ENCODE data around the gene IFIT2.
"Not testable (repeated sequence)": the region's sequence is repeated elsewhere in the genome, so short reads cannot be mapped to it uniquely, and the experiment has no call there.

IFIT2 gene

DNA sequence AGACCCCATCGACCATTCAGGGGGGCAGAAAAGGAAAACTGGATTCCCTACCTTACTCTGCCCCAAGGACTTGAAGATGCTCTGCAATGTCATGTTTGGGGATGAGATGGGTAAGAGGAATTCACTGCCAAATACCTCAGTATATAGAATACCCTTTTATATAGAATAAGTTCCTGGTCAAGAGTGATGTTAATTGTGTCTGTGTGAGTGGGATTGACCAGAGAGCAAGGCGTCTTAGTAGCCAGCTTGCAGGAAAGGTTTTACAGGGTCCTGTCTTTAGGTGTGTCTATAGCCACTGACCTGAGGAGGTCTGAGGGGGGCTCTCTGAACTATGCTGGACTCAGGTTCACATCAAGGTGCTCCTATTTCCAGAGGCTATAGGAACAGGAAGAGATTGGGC is 27.3 kb downstream of the IFIT2 start:
- TF ChIP-seq, protein P1, sequence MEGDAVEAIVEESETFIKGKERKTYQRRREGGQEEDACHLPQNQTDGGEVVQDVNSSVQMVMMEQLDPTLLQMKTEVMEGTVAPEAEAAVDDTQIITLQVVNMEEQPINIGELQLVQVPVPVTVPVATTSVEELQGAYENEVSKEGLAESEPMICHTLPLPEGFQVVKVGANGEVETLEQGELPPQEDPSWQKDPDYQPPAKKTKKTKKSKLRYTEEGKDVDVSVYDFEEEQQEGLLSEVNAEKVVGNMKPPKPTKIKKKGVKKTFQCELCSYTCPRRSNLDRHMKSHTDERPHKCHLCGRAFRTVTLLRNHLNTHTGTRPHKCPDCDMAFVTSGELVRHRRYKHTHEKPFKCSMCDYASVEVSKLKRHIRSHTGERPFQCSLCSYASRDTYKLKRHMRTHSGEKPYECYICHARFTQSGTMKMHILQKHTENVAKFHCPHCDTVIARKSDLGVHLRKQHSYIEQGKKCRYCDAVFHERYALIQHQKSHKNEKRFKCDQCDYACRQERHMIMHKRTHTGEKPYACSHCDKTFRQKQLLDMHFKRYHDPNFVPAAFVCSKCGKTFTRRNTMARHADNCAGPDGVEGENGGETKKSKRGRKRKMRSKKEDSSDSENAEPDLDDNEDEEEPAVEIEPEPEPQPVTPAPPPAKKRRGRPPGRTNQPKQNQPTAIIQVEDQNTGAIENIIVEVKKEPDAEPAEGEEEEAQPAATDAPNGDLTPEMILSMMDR (IDR thresholded peaks at IDR 0.05; ENCODE audit: low read depth, low read length) = no peak
- Histone ChIP-seq H3K9me3 (no peaks in the 10 kb centered on the region), H3K27me3 (no peaks in the 10 kb centered on the region), H3K4me1 (no peaks in the 10 kb centered on the region), H3K4me3 (ENCODE audit: low read depth, low read length) (no peak overlapping the region), H3K36me3 (no peaks in the 10 kb centered on the region)
- no peak for DNase-seq

DNA sequence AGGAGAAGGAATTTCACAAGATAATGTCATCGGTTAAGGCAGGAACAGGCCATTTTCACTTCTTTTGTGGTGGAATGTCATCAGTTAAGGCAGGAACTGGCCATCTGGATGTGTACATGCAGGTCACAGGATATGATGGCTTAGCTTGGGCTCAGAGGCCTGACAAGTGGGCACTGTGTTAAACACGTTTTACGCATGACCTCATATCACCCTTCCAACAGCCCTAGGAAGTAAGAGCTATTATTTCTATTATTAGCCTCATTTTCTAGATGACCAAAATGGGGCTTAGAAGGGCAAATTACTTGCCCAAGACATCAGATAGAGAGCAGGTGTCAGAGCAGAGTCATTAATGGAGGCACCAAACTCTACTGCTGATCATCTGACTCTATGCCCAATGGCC is 28.2 kb downstream of the IFIT2 start:
- not testable (repeated sequence) for H3K27me3 ChIP-seq; H3K36me3 ChIP-seq; H3K9me3 ChIP-seq; H3K4me1 ChIP-seq; H3K4me3 ChIP-seq (ENCODE audit: low read depth, low read length); DNase-seq

DNA sequence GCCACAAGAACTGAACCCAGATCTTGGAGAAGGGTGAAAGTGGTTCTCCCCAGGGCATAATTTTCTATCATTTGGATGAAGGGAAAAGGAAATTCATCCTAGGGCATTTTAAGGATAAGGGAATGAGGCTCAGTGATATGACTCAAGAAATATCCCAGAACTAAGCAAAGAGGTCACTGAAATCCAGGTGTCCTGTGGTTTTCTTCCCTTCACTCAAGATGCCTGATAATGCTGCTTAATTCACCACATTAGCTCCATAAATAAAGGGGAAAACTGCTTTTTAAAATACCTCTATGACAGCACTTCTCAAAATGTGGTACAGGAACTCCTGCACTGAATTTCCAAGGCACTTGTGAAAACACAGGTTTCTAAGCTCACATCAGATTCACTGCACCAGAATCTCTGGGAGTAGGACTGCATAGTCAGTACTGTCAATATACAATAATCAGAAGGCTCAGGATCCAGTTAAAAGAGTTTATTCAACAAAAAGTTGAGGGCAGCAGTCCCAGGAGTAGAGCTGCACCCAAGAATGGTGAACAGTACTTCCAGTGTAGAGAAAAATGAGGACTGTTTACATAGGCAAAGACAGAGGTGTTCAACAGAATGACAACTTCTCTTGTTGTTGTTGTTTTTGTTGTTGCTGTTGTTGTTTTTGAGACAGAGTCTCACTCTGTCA is 28.8 kb downstream of the IFIT2 start:
- no peak overlapping the region for H3K4me3 ChIP-seq (ENCODE audit: low read depth, low read length)
- H3K27me3 ChIP-seq = no peaks in the 10 kb centered on the region
- no peak for DNase-seq
- H3K4me1 ChIP-seq = no peaks in the 10 kb centered on the region
- TF ChIP-seq, protein P1 (IDR thresholded peaks at IDR 0.05; ENCODE audit: low read depth, low read length) = no peak
- no peaks in the 10 kb centered on the region for H3K9me3 ChIP-seq
- H3K36me3 ChIP-seq = no peaks in the 10 kb centered on the region

DNA sequence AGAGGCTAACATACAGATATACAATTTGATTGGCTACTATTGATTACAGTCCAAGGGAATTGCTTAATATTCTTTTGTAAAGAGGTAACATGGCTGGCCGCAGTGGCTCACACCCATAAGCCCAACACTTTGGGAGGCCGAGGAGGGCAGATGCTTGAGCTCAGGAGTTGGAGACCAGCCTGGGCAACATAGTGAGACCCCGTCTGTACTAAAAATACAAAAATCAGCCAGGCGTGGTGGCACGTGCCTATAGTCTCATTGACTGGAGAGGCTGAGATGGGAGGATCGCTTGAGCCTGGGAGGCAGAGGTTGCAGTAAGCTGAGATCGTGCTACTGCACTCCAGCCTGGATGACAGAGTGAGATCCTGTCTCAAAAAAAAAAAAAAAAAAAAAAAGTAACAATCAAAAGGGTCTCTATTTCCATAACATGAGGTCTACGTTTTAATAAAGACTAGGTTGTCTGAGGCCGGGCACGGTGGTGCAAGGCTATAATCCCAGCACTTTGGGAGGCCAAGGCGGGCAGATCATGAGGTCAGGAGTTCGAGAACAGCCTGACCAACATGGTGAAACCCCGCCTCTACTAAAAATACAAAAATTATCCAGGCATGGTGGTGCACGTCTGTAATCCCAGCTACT is 29.8 kb downstream of the IFIT2 start:
- not testable (repeated sequence) for DNase-seq; H3K4me3 ChIP-seq (ENCODE audit: low read depth, low read length); H3K27me3 ChIP-seq; H3K36me3 ChIP-seq; H3K4me1 ChIP-seq; H3K9me3 ChIP-seq

DNA sequence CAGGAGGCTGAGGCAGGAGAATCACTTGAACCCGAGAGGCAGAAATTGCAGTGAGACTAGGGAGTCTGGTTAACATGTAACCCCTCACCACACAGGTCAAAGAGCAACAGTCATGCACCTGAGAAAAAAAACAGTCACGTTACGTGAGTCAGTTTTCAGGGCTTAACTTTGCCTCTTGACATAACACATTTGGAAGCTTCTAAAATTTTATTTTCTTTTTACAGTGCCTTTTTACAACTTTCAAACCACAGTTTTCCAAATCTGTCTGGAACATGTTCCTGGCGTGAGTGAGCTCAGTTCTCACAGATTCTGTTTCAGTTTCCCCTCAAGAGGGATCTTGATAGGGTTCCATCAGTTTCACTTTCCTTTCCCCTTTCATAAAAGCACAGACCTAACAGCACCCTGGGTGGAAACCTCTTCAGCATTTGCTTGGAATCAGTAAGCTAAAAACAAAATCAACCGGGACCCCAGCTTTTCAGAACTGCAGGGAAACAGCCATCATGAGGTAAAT is 30.3 kb downstream of the IFIT2 start:
- no peak overlapping the region for H3K4me3 ChIP-seq (ENCODE audit: low read depth, low read length)
- no peaks in the 10 kb centered on the region for H3K36me3 ChIP-seq
- H3K4me1 ChIP-seq = no peaks in the 10 kb centered on the region
- no peaks in the 10 kb centered on the region for H3K9me3 ChIP-seq
- TF ChIP-seq, protein P1 (IDR thresholded peaks at IDR 0.05; ENCODE audit: low read depth, low read length) = no peak
- DNase-seq = no peak
- H3K27me3 ChIP-seq = no peaks in the 10 kb centered on the region

DNA sequence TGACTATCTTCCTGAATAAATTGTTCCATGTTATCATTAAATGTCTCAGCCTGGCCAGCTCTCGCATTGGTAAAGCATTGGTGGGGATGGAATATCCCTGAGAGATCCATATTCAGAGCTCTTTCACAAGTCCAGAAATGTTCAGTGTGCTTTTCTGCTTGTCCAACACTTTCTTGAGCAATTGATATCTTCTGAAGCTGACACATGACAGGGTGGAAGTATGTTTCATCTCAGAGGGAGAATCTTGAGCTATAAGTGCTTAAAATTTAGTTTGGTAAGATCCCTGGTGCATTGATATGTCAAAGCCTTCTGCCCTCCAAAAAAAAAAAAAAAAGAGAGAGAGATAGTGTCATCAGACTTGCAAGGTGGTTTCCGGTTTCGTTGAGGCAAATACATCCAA is 33.4 kb downstream of the IFIT2 start:
- H3K4me1 ChIP-seq = no peaks in the 10 kb centered on the region
- TF ChIP-seq, protein P1 (IDR thresholded peaks at IDR 0.05; ENCODE audit: low read depth, low read length) = no peak
- H3K4me3 ChIP-seq (ENCODE audit: low read depth, low read length) = no peak overlapping the region
- no peaks in the 10 kb centered on the region for H3K9me3 ChIP-seq
- H3K36me3 ChIP-seq = peaks cover 4% of the 10 kb centered on the region; the same call in 1 of the 2 replicates
- no peak for DNase-seq
- no peaks in the 10 kb centered on the region for H3K27me3 ChIP-seq

DNA sequence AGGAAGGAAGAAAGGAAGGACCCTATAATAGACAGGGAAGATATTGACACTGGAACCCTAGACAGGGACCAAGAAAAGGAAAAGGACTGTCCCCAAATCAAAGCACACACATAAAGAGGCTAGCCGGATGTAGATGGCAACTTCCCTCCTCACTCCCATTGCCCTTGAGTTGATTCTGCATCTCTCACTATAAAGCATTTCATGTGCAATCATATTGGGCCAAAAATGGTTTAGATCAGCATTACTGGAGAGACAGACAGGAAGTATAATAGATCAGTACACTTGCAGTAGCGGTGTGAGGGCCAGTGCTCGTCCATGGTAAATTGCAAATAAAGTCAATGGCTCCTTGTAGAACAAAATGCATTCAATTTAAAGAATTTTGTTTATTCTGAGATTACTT is 34.4 kb downstream of the IFIT2 start:
- H3K4me3 ChIP-seq (ENCODE audit: low read depth, low read length) = no peak overlapping the region
- H3K36me3 ChIP-seq = peaks cover 4% of the 10 kb centered on the region; the same call in 1 of the 2 replicates
- H3K9me3 ChIP-seq = no peaks in the 10 kb centered on the region
- TF ChIP-seq, protein P1 (IDR thresholded peaks at IDR 0.05; ENCODE audit: low read depth, low read length) = no peak
- H3K4me1 ChIP-seq = no peaks in the 10 kb centered on the region
- DNase-seq = no peak
- H3K27me3 ChIP-seq = no peaks in the 10 kb centered on the region
